Sigmoid colon (tissue), 7 donors: ENCODE results near the gene LCE1F. TPM values are rescaled to one million over a fixed set of nuclear protein-coding genes. Genes with fewer than 3 reads are reported as not detected.

Experiments used
- DNase-seq: peaks from one replicate; pipeline ENCODE4 v3.0.0-alpha.2; 2019
- H3K27ac ChIP-seq, 4 donors: fragments of 200-600 bp; sonication (generic); one replicate each; pipeline ENCODE4 v1.5.1; 2016 to 2019; ENCODE audit warnings: mild to moderate bottlenecking in 1 of 4
- H3K27me3 ChIP-seq, 3 donors: fragments of 200-600 bp; sonication (generic); one replicate each; pipeline ENCODE4 v1.5.1; 2019; ENCODE audit warnings: mild to moderate bottlenecking in 1 of 3
- H3K36me3 ChIP-seq, 4 donors: fragments of 200-600 bp; sonication (generic); one replicate each; pipeline ENCODE4 v1.5.1; 2016 to 2019
- H3K4me1 ChIP-seq, 4 donors: fragments of 200-600 bp; sonication (generic); one replicate each; pipeline ENCODE4 v1.5.1; 2017 to 2019
- H3K4me3 ChIP-seq, 4 donors: fragments of 200-600 bp; sonication (generic); one replicate each; pipeline ENCODE4 v1.5.1; 2017 to 2019; ENCODE audit warnings: mild to moderate bottlenecking in 2 of 4, moderate library complexity in 1 of 4
- H3K9me3 ChIP-seq, 4 donors: fragments of 200-600 bp in 3 of 4; sonication (generic) in 3 of 4; one replicate each; pipeline versions ENCODE4 v1.5.1 to v1.6.1; 2013 to 2019
- EP300 ChIP-seq, 4 donors: sonication (generic); formaldehyde crosslinking; IDR thresholded peaks; one replicate each; pipeline ENCODE4 v1.6.1; 2017; ENCODE audit warnings: antibody characterized with exemption in 4 of 4
- POLR2A ChIP-seq, 2 donors: fragments of 450-650 bp; IDR thresholded peaks; one replicate each; pipeline ENCODE4 v1.6.1; 2016; ENCODE audit warnings: antibody characterized with exemption in 2 of 2, mild to moderate bottlenecking in 2 of 2, moderate library complexity in 2 of 2
- POLR2AphosphoS5 ChIP-seq, 4 donors: sonication (generic); formaldehyde crosslinking; IDR thresholded peaks; one replicate each; pipeline ENCODE4 v1.6.1; 2017; ENCODE audit warnings: antibody characterized with exemption in 4 of 4
- WGBS, 2 donors: extraction: QIAGEN DNeasy Blood & Tissue Kit; methylation state at CpG; one replicate each; pipeline ENCODE4 v1.1.7; 2013; 5-methylcytosine and 5-hydroxymethylcytosine counted together
- intact Hi-C: fragments of 100-400 bp; cut with DNase I; formaldehyde crosslinking; loops from one replicate; pipeline ENCODE4 v1.15.1; 2023
- polyA plus RNA-seq, 3 donors: library from polyadenylated mRNA; stranded (reverse); fragments of 200-250 nt; gene quantifications; one replicate each; pipeline ENCODE4 v1.2.3, GENCODE V29; 2013
- total RNA-seq, 4 donors: library from RNA; depleted of rRNA; stranded (reverse); fragments of >200 nt; gene quantifications; one replicate each; pipeline ENCODE4 v1.1.0, GENCODE V29; 2016
- TF ChIP-seq, protein P1 (sequence below), 4 experiments: fragments of 450-650 bp in 3 of 4; fragments of 200-600 bp in 1 of 4; IDR thresholded peaks; one replicate each; pipeline ENCODE4 v1.5.1; 2016 to 2019; ENCODE audit warnings: antibody characterized with exemption in 4 of 4, mild to moderate bottlenecking in 3 of 4, moderate library complexity in 2 of 4
- donor health status: healthy with polysubstance abuse.
- donor health status: Bipolar disorder and iron deficiency.
- donor health status: healthy.

Gene LCE1F
- total and polyA plus RNA-seq, 7 donors: not detected

GRCh38 chr1:152757747-152758146 lies 17.2 kb upstream of the LCE1F start, which contains the start of gene KPRP:
KPRP (plus strand) TSS chr1:152758025; CDS start chr1:152759589, 1,564 bp downstream.
- TF ChIP-seq, protein P1, sequence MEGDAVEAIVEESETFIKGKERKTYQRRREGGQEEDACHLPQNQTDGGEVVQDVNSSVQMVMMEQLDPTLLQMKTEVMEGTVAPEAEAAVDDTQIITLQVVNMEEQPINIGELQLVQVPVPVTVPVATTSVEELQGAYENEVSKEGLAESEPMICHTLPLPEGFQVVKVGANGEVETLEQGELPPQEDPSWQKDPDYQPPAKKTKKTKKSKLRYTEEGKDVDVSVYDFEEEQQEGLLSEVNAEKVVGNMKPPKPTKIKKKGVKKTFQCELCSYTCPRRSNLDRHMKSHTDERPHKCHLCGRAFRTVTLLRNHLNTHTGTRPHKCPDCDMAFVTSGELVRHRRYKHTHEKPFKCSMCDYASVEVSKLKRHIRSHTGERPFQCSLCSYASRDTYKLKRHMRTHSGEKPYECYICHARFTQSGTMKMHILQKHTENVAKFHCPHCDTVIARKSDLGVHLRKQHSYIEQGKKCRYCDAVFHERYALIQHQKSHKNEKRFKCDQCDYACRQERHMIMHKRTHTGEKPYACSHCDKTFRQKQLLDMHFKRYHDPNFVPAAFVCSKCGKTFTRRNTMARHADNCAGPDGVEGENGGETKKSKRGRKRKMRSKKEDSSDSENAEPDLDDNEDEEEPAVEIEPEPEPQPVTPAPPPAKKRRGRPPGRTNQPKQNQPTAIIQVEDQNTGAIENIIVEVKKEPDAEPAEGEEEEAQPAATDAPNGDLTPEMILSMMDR (IDR thresholded peaks at IDR 0.05): no peak
- TF ChIP-seq POLR2AphosphoS5 (IDR thresholded peaks at IDR 0.05): no peak
- TF ChIP-seq EP300 (IDR thresholded peaks at IDR 0.05): no peak
- TF ChIP-seq POLR2A (IDR thresholded peaks at IDR 0.05): no peak

GRCh38 chr1:152758636-152759035 lies 16.3 kb upstream of the LCE1F start:
- no peaks in the 10 kb centered on the region for H3K4me1 ChIP-seq
- H3K27ac ChIP-seq: no peak overlapping the region
- DNase-seq: no peak
- no peaks in the 10 kb centered on the region for H3K36me3 ChIP-seq
- intact Hi-C loops: no loop called here
- TF ChIP-seq EP300 (IDR thresholded peaks at IDR 0.05): no peak
- no peak for TF ChIP-seq POLR2AphosphoS5 (IDR thresholded peaks at IDR 0.05)
- TF ChIP-seq POLR2A (IDR thresholded peaks at IDR 0.05): no peak
- TF ChIP-seq, protein P1 (IDR thresholded peaks at IDR 0.05): no peak
- 67 to 80% methylated on average over 4 of the region's 4 CpGs for WGBS, 2 donors
- no peaks in the 10 kb centered on the region for H3K27me3 ChIP-seq
- H3K9me3 ChIP-seq: no peaks in the 10 kb centered on the region
- no peak overlapping the region for H3K4me3 ChIP-seq

More at GRCh38 chr1:152757747-152758146, 17.2 kb upstream of the LCE1F start, which contains the start of gene KPRP:
- DNase-seq: no peak
- 58 to 72% methylated on average over 6 of the region's 6 CpGs for WGBS, 2 donors
- H3K4me3 ChIP-seq: no peak within 1 kb of the TSS
- H3K27ac ChIP-seq: no peak within 1 kb of the TSS
- H3K27me3 ChIP-seq: no peaks in the 10 kb centered on the region
- no peaks in the 10 kb centered on the region for H3K4me1 ChIP-seq
- no peaks in the 10 kb centered on the region for H3K9me3 ChIP-seq
- intact Hi-C loops: no loop called here
- no peaks in the 10 kb centered on the region for H3K36me3 ChIP-seq

- WGBS, 2 donors: 84 to 88% methylated on average over 8 of the region's 8 CpGs
- Histone ChIP-seq H3K4me1 (no peaks in the 10 kb centered on the region), H3K4me3 (no peak overlapping the region), H3K9me3 (no peaks in the 10 kb centered on the region), H3K27ac (no peak overlapping the region), H3K36me3 (no peaks in the 10 kb centered on the region), H3K27me3 (no peaks in the 10 kb centered on the region)
- DNase-seq: no peak
- TF ChIP-seq, protein P1 (IDR thresholded peaks at IDR 0.05): no peak
- no peak for TF ChIP-seq POLR2A (IDR thresholded peaks at IDR 0.05)
- intact Hi-C loops: no loop called here
Observed at GRCh38 chr1:152759453-152760173, 15.3 kb upstream of the LCE1F start.

DNA sequence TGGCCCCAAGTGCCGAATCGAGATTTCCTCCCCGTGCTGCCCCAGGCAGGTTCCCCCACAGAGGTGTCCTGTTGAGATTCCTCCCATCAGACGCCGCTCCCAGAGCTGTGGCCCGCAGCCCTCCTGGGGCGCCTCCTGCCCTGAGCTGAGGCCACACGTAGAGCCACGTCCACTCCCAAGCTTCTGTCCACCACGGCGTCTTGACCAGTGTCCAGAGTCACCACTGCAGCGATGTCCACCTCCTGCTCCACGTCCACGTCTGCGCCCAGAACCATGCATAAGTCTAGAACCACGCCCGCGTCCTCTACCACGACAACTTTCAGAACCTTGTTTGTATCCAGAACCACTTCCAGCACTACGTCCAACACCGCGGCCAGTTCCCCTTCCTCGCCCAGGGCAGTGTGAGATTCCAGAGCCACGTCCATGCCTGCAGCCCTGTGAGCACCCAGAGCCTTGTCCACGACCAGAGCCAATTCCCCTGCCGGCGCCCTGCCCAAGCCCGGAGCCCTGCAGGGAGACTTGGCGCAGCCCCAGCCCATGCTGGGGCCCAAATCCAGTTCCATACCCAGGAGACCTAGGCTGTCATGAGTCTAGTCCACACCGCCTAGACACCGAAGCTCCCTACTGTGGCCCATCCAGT lies 14.3 kb upstream of the LCE1F start:
- intact Hi-C loops: no loop called here
- Histone ChIP-seq H3K9me3 (no peaks in the 10 kb centered on the region), H3K27ac (no peak overlapping the region), H3K4me1 (no peaks in the 10 kb centered on the region), H3K36me3 (no peaks in the 10 kb centered on the region), H3K4me3 (no peak overlapping the region), H3K27me3 (no peaks in the 10 kb centered on the region)
- DNase-seq: no peak
- 91 to 93% methylated on average over 31 of the region's 31 CpGs for WGBS, 2 donors
- TF ChIP-seq, protein P1 (IDR thresholded peaks at IDR 0.05): no peak
- TF ChIP-seq POLR2A (IDR thresholded peaks at IDR 0.05): no peak
- TF ChIP-seq EP300 (IDR thresholded peaks at IDR 0.05): no peak
- TF ChIP-seq POLR2AphosphoS5 (IDR thresholded peaks at IDR 0.05): no peak
